ENCODE data around the gene FPGS.

The FPGS gene

DNA sequence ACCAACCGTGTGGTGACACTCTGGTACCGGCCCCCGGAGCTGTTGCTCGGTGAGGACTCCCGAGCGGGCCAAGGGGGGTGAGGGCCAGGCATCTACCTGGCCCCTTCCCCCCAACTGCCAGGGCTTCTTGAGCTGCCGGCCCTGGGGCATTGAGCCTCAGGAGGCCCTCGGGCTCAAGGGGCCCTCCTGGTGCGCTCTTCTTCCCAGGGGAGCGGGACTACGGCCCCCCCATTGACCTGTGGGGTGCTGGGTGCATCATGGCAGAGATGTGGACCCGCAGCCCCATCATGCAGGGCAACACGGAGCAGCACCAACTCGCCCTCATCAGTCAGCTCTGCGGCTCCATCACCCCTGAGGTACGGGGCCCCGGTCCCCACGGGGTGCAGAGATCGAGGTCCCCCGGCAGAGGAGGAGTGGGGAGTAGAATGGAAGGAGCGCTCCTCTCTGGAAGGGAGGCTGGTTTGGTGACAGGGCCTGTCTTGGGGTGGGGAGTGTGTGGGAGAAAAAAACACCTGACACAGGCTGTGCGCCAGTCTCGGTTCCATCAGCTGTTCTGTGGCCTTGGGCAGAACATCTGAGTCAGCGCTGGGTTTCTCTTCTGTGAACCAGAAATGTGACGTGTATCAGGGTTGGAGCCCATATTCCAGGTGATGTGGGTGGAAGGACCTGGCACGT lies 14.2 kb upstream of the FPGS start:
- no peak for DNase-seq

DNA sequence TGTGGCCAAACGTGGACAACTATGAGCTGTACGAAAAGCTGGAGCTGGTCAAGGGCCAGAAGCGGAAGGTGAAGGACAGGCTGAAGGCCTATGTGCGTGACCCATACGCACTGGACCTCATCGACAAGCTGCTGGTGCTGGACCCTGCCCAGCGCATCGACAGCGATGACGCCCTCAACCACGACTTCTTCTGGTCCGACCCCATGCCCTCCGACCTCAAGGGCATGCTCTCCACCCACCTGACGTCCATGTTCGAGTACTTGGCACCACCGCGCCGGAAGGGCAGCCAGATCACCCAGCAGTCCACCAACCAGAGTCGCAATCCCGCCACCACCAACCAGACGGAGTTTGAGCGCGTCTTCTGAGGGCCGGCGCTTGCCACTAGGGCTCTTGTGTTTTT lies 13.5 kb upstream of the FPGS start:
- DNase-seq, result no peak

DNA sequence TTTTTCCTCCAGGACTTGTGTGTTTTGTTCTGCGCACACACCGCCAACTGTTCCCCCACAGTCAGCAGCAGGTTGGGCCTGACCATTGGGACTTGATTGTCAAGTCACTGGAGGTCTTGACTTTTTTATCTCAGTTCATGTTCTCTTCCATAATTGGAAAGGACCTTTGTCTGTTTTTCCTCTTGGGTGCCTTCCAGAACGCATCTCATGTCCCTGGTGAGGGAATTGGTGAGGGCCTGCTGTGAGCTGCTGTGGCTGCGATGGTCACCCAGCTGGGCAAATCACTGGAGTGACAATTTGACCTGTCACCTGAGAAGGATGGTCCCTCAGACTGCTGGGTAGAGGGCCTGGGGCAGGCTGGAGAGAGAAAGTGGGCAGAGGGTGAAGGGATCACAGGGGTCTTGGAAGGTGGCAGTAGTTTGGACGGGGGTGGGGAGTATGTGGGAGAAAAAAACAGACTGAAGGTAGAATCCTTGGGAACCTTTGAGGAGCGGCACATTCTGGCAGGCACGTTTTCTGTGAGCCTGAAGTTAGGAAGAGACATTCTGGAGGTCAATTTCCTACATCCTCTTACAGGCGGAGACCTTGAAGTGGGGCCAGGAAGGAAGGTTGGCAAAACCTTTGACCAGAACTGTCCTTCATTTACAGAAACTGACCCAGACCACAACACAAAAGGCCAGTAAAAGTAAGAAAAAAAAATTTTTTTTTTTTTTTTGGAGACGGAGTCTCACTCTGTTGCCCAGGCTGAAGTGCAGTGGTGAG lies 12.4 kb upstream of the FPGS start:
- no peak for DNase-seq

DNA sequence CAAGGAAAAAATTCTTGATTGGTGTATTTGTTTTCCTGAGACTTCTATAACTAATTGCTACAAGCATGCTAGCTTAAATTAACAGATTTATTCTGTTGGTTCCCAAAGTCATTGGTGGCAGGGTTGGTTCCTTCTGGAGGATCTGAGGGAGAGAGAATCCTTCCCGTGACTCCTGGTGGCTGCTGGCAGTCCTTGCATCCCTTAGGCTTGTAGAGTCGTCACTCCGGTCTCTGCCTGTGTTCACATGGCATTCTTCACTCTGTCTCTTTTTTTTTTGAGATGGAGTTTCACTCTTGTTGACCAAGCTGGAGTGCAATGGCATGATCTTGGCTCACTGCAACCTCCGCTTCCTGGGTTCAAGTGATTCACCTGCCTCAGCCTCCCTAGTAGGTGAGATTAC lies 11.6 kb upstream of the FPGS start:
- DNase-seq, result no peak

DNA sequence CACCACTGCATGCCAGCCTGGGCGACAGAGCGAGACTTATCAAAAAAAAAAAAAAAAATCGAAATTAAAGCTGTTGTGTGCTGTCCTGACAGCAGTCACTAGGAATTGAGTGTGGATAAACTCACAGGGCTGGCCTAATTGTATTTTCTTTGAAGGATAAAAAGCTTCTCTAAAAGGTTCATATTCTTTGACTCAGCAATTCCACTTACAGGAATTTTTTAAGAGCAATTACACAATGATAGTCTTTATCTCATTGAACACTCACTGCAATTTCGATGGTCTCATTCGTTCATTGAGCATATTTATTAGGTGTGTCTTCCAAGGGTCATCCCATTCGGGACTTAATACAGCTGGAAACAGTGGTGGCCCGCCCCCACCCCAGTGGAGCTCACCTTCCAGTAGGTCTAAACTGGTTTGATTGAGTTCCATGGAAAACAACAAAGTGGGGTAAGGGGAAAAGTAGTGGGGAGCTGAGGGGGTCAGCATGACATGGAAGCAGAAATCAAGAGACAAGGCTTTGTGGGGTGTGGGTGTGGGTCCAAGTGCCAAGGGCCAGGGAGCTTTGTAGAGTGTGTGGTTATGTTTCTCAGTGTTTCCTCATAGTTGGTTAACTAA lies 10.2 kb upstream of the FPGS start:
- DNase-seq, result no peak

DNA sequence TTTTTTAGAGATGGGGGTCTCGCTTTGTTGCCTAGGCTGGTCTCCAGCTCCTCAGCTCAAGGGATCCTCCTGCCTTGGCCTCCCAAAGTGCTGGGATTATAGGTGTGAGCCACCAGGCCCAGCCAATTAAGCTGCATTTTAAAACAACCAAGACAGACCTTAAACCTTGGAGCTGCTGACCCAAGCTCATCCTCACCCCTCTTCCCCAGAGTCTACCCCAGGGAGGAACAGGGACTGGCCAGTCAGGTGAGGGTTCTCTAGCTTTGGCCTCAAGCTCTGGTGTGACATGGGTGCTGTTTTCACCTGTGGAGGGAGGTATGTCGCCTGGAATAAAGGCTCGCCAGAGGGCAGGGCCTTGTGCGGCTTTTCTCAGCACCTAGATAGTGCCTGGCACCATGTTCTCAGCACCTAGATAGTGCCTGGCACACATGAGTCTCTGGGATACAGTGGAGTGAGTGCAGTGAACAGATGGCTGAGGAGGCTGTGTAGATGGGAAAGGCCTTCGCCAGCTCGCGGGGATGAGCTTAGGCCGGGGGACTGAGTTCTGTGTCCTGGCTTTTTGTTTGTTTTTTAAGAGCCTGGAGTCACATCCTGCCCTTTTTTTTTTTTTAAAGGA lies 9.5 kb upstream of the FPGS start:
- peak; percentile 77 to 81 for DNase-seq

DNA sequence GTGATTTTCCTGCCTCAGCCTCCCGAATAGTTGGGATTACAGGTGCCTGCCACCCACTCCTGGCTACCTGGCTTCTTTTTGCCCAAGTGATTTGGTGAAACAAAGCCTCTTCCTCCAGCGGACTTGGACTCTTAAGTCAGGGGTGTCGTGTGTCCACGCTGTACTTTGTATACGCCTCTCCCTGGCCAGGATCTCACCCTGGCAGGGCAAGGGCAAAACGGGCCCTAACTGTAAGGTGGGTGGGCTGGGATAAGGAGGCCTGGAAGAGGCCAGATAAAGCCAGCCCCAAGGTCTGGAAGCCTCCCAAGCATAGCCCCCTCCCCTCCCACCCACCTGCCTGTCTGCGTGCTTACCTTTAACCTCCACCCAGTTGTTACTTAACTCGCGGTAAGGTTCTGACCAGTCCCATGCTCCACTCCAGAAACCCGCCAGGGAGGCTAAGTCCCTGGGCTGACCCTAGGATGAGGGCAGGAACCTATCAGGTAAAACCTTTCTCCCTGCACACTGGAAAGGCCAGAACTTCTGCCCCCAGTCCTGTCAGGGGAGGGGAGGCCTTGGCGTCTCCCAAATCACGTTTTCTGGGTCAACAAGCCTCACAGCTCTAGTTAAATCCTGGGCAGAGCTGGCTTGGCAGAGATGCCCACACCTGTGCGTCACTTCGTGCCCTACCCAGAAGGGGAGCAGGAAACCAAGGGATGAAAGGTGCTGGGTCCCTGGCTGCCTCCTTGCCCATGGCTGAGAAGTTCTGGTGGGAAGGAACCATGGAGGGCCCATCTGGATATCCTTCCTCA lies 8.5 kb upstream of the FPGS start:
- no peak for DNase-seq

DNA sequence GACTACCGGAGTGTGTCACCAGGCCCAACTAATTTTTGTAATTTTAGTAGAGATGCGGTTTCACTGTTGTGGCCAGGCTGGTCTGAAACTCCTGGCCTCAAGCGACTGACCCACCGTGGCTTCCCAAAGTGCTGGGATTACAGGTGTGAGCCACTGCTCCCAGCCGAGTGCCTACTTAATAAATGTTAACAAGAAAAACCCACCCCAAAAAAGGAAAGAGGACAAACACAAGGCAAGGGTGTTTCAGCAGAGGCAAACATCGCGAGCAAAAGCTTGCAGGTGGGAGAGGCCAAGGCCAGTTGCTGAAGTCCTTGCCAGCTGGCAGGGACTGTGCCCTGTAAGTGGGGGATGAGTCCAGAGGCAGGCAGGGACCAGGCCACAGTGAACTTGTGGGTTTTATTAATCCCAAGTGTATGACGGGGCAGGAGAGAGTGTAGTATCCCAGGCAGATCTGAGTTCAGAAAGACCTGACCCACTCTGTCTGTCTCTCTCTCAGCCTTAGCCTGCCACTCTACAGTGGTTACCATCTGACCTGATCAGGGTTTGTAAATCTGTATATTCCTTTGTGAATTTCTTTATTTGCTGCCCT lies 6.4 kb upstream of the FPGS start:
- DNase-seq, result peak; percentile 22 to 40

DNA sequence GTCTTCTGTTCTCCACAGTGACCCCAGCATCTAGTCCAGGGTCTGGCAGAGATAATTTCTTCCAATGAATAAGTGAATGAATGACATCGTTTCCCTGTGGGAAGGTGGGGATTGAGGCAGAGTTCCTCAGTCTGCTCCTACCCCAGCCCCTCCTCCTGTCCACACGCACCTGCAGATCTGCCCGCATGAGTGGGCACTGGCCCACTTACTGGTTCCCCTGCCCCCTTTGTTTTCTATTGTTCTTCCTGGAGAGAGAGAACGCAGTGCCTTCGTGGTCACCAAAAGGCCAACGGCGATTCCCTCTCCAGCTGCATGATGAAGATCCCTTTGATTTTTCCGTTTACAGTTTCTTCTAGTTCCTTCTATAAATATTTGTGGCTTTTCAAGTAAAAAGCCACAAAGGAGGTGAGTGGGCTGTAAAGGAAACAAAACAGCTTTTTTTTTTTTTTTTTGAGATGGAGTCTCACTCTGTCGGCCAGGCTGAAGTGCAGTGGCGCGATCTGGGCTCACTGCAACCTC lies 5.8 kb upstream of the FPGS start:
- no peak for DNase-seq

DNA sequence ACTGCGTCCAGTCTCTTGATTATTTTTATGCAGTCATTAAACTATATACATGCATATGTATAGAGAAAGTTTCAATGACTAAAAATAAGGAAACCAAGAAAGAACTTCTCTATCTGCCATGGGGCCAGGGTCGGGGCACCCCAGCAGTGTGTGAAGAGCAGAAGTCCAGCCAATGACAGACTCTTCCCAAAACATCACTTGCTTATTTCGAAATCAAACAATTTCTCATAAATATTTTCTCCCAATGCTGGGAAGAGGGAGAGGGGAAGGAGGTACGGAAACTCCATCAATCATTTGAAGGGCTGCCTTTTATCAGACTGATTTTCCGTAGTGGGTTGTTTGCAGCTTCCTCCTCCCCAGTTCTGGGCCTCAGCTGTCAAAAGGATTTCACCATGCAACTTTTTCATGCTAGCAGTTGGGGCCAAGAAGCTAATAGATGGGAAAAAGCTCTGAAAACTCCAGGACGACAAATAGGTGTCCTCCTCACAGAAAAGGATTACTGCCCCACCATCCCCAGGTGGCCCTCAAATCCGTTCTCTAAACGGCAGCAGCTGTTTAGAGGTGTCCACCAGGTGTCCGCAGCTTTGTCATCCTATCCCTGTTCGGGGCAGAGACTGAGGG lies 617 bp upstream of the FPGS start:
- DNase-seq, result no peak

DNA sequence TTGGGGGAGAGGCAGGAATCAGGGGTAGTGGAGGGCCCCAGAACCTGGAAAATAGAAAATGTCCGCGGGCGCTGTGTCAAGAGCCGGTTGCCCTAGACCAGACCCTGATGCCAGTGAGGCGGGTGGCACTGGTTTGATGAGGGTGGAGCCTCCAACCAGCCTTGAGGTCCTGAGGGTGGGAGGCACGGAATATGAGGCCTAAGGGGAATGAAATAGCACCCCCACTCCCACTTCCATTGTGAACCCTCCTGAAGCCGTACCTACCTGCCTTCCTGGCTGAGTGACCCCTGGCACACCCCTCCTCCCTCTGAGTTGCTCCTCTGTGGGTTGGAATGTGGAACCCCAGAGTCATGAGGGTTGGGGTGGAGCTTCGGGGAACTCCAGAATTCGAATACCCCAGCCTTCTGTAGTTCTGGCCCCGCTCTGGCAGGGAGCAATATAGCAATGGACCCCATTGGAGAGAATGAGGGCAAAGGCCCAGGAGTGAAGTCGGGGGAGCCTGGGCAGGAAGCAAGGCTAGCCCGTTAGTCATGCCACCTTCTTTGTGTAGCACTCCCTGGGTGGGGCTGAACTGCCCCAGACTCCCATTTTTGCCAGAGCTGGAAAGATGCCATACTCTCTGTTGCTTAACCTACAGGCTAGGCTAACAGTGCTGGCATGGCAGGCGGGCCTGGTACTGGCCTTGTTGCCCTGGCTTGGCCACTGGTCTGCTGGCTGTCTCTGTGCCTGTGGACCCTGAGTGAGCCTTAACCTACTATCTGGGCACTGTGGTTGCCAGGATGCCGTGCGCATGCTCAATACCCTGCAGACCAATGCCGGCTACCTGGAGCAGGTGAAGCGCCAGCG lies 1.0 kb downstream of the FPGS start:
- DNase-seq, result no peak

DNA sequence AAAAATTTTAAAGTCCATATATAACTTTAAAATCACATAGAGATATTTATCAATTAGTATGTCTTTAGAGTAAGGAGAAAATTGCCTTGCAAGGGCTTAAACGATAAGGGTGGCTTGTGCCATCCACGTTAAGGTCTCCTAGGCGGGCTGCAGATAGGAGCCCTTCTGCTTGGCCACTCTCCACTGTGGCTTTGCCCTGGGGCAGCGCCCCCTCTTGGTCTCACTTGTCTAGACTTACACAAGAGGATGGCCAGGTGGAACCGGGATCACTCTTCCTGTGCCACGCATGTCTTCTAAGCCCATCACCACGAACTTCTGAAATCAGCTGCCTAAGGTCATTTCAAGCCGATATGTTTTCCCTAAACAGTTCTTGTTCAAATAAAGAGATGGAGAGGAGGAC lies 2.9 kb downstream of the FPGS start:
- peak in 1 of 2 experiments; percentile 35 for DNase-seq

DNA sequence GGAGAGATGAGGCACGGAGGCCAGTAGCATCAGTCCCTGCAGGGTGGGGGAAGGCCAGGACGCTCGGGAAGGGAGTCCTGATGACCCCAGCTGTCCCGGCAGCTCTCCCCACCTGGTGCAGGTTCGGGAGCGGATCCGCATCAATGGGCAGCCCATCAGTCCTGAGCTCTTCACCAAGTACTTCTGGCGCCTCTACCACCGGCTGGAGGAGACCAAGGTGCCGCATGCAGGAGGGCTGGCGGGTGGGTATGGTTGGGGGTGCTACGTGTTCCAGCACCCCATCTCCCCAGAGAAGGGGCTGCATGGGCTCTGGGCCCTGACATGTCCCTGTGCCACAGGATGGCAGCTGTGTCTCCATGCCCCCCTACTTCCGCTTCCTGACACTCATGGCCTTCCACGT lies 4.2 kb downstream of the FPGS start:
- no peak for DNase-seq

DNA sequence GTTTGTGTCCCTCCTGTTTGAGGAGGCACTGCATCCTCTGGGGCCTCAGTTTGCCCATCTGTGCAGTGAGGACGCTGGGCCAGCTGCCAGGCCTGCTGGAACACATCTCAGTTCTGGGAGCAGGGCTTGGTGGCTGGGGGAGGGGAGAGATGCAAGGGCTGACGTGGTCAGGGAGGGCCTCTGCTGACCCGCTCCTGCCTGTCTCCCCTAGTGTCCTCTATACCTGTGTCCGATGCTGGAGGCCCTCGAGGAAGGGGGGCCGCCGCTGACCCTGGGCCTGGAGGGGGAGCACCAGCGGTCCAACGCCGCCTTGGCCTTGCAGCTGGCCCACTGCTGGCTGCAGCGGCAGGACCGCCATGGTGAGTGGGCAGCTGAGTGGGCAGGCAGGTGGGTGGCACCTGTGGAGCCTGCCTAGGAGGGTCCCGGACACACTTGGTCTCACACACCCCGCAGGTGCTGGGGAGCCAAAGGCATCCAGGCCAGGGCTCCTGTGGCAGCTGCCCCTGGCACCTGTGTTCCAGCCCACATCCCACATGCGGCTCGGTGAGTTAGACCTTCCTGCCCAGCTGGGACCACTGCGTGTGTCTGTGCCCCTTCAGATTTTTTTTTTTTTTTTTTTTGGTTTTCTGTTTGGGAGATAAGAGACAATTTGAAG lies 5.8 kb downstream of the FPGS start:
- no peak for DNase-seq

DNA sequence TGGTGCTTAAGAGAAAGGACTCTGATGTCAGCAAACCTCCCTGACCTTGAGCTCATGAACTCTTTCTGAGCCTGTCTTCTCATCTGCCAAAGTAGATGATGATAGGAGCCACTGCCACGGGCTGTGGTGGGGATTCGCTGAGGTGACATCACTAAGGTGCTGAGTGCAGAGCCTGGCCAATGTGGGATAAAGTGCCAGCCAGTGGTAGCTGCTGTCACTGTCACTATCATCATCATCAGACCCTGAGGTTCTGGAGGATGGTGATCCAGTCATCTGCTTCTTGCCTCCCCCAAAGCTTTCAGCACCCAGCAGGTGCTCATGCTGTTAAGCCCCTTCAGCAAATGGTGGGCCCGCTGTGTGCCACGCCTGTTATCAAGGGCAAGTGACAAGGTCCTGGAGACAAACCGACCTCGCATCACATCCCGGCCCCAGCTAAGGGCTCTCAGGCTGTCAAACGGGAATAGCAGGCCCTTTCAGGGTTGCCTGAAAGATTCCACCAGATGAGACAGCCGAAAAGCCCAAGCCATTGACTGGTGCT lies 6.4 kb downstream of the FPGS start:
- no peak for DNase-seq

DNA sequence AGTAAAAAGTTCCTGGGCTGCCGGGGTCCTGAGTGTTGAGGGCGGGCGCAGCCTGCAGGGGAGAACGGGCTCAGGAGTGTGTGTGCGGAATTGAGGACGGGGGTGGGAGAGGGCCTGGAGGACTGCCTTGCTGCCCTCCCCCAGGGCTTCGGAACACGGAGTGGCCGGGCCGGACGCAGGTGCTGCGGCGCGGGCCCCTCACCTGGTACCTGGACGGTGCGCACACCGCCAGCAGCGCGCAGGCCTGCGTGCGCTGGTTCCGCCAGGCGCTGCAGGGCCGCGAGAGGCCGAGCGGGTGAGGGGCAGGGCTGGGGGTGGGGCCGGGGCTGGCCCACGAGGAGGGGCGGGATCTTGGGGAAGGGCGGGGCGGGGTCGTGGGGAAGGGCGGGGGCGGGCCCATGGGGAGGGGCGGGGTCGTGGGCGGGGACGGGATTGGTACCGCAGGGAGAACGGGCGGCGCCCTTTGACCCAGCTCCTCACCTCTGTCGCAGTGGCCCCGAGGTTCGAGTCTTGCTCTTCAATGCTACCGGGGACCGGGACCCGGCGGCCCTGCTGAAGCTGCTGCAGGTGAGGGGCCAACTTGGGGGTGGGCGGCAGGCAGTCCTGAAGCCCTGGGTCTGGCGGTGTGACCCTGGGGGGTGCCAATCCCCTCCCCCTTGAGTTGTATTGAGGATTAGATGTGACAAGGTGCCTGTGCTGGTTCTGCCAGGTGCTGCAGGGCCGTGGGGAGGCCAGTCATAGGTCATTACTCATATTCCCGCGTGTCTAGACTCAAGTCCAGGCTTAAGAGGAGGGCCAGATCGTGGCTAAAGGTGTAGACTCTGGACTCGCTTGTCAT lies 7.1 kb downstream of the FPGS start:
- DNase-seq, result no peak

DNA sequence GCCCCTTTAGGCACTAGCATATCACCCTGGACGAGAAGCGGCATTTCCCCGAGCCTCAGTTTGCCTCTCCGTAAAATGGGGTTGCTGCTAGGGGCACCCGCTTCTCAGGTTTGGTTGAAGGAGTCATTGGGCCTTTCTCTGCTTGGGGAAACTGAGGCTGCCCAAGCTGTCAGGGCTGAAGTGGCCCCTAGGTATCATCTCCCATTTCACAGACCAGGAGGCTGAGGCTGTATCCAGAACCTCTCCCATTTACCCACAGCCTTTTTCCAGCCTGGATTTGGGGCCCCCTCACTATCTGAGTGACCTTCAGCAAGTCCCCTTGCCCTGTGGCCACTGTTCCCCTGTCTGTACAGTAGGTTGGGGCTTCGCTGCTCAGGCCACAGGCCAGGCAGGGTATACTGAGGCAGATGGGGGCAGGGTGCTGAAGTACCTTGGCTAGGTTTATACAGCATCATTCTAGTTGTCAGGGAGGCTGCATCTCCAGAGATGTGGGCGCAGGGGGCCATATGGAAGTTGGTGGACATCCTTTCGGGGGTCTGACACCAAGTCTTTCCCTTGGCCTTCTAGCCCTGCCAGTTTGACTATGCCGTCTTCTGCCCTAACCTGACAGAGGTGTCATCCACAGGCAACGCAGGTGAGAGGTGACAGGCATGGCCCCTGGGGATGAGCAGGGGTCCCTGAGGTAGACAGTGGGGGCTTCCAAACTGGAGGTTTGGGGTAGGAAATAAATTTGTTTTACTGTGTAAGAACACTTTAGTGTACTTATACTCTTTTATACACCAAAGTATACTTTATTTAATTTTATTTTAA lies 7.9 kb downstream of the FPGS start:
- DNase-seq, result no peak

DNA sequence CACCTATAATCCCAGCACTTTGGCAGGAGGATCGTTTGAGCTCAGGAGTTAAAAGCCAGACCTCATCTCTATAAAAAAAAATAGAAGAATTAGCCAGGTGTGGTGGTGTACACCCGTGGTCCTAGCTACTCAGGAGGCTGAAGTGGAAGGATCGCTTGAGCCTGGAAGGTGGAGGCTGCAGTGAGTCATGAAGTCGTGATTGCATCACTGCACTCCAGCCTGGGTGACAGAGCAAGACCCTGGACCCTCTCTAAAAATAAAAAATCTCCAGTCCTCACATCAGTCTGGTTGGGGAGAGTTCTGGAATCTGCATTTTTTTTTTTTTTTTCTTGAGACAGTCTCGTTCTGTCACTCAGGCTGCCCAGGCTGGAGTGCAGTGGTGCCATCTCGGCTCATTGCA lies 9.3 kb downstream of the FPGS start:
- DNase-seq, result no peak
